ENCODE measurements around the gene HIGD1A. TPM values are rescaled to one million over a fixed set of nuclear protein-coding genes. Genes with fewer than 3 reads are reported as not detected.

Gene HIGD1A
- total and polyA plus RNA-seq, 10 of the 15 experiments (the other 5 are each of a cell fraction or from before 2014, with no cell fraction given), result 73.9 to 487 (median 175) TPM

GRCh38 chr3:42819351-42819965 is 15.2 kb upstream of the HIGD1A start:
- no peak overlapping the region for H3K4me2 ChIP-seq (ENCODE audit: control insufficient read depth, insufficient read depth)
- peak; percentile 63 for ATAC-seq
- H3K79me2 ChIP-seq (ENCODE audit: control insufficient read depth, insufficient read depth, low read length), result no peaks in the 10 kb centered on the region
- SMC1A ChIA-PET (ENCODE audit: uncharacterized antibody, unreplicated experiment), result interaction anchor here (0.9 to 2.0 kb wide), 3 partner anchors 10 to 20 kb away, joined by 3 to 6 read pairs (median 3); partner anchors contain the start of gene ACKR2
- no TSS peak for BruUV-seq (replicated peaks)
- no peak overlapping the region for H2AFZ ChIP-seq (ENCODE audit: control insufficient read depth, low read depth, low read length)
- 0 out of 4 replicates have a peak, but pooled peaks cover 0 to 2% of the 10 kb centered on the region in 2 experiments for H3K27me3 ChIP-seq (replicated peaks in 1 of 2; ENCODE audit: control insufficient read depth in 2 of 2, insufficient read depth in 2 of 2, low read length in 1 of 2)
- H3K4me1 ChIP-seq (ENCODE audit: control insufficient read depth, insufficient read depth, low read length), result no peaks in the 10 kb centered on the region
- CTCF ChIA-PET, result interaction anchor here (0.7 to 3.5 kb wide), 5 partner anchors 13 to 40 kb away, joined by 3 to 16 read pairs (median 3); partner anchors contain the start of gene HIGD1A
- in situ Hi-C loops (cut with MboI) (no loop called here), intact Hi-C loops (cut with micrococcal nuclease; ENCODE audit: unreplicated experiment) (no loop called here)
- no peaks in the 10 kb centered on the region for H4K20me1 ChIP-seq (ENCODE audit: control insufficient read depth, insufficient read depth)
- 37% methylated on average over 2 of the region's 2 CpGs for WGBS (ENCODE audit: insufficient coverage, insufficient replicate concordance, low lambda C conversion rate, missing lambda C conversion rate)
- RAD21 ChIA-PET (ENCODE audit: unreplicated experiment), result no interaction called here
- FAIRE-seq, result no peak
- DNase-seq (ENCODE audit: low read depth, low spot score), result no peak
- TF ChIP-seq POLR2AphosphoS2 (IDR thresholded peaks at IDR 0.05; ENCODE audit: low read depth, low read length), result no peak
- no peak for TF ChIP-seq SP1 (IDR thresholded peaks at IDR 0.05; ENCODE audit: low read depth, low read length)
- no peak for TF ChIP-seq PRDM15 (CRISPR knock-in tag; IDR thresholded peaks at IDR 0.05)
- no peak for TF ChIP-seq CHD1 (IDR thresholded peaks at IDR 0.05; ENCODE audit: low read depth, low read length)
- TF ChIP-seq NFIC (IDR thresholded peaks at IDR 0.05; ENCODE audit: low read depth, low read length), result no peak
- no peak for TF ChIP-seq DPF2 (IDR thresholded peaks at IDR 0.05)
- H3K9me3 ChIP-seq (replicated peaks; ENCODE audit: control insufficient read depth, insufficient read depth, low read length), result no peaks in the 10 kb centered on the region
- POLR2A ChIA-PET, result no interaction called here
- no peak overlapping the region for H3K27ac ChIP-seq (ENCODE audit: control insufficient read depth, insufficient read depth)
- no peak overlapping the region for H3K9ac ChIP-seq (ENCODE audit: control insufficient read depth, insufficient read depth, low read length)
- H3K4me3 ChIP-seq, result no peak overlapping the region
- no peaks in the 10 kb centered on the region for H3K36me3 ChIP-seq (ENCODE audit: control insufficient read depth in 2 of 2, insufficient read depth in 2 of 2, low read length in 1 of 2)

Data from GM12878 (cell line).